SK-N-DZ (cell line): Measurements from ENCODE around the gene RUVBL1.

Experiments used
- small RNA-seq, 2 experiments: library from RNA; depleted of rRNA; stranded (forward); fragments of <200 nt; gene quantifications; one replicate each; pipeline ENCODE3, GENCODE V24; 2014

The RUVBL1 gene

Small RNA genes lying within 50 kb of the gene (small RNA-seq; reads per million reads assigned to genes)
- gene RNU2-37P (1.2 to 2.4 reads per million in 2 experiments), gene RNU6-823P (0 reads per million in 2 experiments)
